ENCODE data around the gene SLC15A3.

SLC15A3 gene

DNA sequence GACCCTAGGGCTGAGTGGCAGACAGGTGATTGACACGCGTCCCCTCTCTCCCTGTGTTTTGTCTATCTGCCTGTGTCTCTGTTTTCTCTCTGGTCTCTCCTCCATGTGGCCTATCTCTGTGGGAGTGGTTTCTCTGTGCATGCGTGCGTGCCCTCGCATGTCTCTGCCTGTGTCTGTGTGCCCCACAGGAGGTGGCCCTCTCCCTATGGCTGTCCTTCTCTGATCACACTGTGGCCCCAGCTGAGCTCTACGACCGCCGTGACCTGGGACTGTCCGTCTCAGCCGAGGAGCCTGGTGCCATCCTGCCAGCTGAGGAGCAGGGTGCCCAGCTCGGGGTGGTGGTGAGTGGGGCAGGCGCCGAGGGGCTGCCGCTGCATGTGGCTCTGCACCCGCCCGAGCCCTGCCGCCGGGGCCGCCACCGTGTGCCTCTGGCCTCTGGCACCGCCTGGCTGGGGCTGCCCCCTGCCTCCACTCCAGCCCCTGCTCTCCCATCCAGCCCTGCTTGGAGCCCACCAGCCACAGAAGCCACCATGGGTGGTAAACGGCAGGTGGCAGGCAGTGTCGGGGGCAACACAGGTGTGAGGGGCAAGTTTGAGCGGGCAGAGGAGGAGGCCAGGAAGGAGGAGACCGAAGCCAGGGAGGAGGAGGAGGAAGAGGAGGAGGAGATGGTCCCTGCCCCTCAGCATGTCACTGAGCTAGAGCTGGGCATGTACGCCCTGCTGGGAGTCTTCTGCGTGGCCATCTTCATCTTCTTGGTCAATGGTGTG, 16.1 kb downstream of the SLC15A3 start:
- no peak for TF ChIP-seq TCF4 (CRISPR knock-in tag; IDR thresholded peaks at IDR 0.05; ENCODE audit: borderline replicate concordance)
- TF ChIP-seq GLIS3 (CRISPR knock-in tag; IDR thresholded peaks at IDR 0.05) = no peak
- TF ChIP-seq SNAI2 (CRISPR knock-in tag; IDR thresholded peaks at IDR 0.05) = no peak
- TF ChIP-seq CSDC2 (CRISPR knock-in tag; IDR thresholded peaks at IDR 0.05) = no peak
- no peak for TF ChIP-seq BACH2 (CRISPR knock-in tag; IDR thresholded peaks at IDR 0.05; ENCODE audit: borderline replicate concordance)
- TF ChIP-seq ZNF70 (CRISPR knock-in tag; IDR thresholded peaks at IDR 0.05) = no peak
- TF ChIP-seq ESRRG (CRISPR knock-in tag; IDR thresholded peaks at IDR 0.05) = no peak
- TF ChIP-seq, protein P1, sequence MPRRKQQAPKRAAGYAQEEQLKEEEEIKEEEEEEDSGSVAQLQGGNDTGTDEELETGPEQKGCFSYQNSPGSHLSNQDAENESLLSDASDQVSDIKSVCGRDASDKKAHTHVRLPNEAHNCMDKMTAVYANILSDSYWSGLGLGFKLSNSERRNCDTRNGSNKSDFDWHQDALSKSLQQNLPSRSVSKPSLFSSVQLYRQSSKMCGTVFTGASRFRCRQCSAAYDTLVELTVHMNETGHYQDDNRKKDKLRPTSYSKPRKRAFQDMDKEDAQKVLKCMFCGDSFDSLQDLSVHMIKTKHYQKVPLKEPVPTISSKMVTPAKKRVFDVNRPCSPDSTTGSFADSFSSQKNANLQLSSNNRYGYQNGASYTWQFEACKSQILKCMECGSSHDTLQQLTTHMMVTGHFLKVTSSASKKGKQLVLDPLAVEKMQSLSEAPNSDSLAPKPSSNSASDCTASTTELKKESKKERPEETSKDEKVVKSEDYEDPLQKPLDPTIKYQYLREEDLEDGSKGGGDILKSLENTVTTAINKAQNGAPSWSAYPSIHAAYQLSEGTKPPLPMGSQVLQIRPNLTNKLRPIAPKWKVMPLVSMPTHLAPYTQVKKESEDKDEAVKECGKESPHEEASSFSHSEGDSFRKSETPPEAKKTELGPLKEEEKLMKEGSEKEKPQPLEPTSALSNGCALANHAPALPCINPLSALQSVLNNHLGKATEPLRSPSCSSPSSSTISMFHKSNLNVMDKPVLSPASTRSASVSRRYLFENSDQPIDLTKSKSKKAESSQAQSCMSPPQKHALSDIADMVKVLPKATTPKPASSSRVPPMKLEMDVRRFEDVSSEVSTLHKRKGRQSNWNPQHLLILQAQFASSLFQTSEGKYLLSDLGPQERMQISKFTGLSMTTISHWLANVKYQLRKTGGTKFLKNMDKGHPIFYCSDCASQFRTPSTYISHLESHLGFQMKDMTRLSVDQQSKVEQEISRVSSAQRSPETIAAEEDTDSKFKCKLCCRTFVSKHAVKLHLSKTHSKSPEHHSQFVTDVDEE (CRISPR knock-in tag; IDR thresholded peaks at IDR 0.05) = no peak
- TF ChIP-seq, protein P2, sequence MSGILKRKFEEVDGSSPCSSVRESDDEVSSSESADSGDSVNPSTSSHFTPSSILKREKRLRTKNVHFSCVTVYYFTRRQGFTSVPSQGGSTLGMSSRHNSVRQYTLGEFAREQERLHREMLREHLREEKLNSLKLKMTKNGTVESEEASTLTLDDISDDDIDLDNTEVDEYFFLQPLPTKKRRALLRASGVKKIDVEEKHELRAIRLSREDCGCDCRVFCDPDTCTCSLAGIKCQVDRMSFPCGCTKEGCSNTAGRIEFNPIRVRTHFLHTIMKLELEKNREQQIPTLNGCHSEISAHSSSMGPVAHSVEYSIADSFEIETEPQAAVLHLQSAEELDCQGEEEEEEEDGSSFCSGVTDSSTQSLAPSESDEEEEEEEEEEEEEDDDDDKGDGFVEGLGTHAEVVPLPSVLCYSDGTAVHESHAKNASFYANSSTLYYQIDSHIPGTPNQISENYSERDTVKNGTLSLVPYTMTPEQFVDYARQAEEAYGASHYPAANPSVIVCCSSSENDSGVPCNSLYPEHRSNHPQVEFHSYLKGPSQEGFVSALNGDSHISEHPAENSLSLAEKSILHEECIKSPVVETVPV (CRISPR knock-in tag; IDR thresholded peaks at IDR 0.05) = no peak
- no peak for TF ChIP-seq ZFP3 (CRISPR knock-in tag; IDR thresholded peaks at IDR 0.05)
- no peak for TF ChIP-seq TOX (CRISPR knock-in tag; IDR thresholded peaks at IDR 0.05; ENCODE audit: borderline replicate concordance)
- no peak for ATAC-seq

DNA sequence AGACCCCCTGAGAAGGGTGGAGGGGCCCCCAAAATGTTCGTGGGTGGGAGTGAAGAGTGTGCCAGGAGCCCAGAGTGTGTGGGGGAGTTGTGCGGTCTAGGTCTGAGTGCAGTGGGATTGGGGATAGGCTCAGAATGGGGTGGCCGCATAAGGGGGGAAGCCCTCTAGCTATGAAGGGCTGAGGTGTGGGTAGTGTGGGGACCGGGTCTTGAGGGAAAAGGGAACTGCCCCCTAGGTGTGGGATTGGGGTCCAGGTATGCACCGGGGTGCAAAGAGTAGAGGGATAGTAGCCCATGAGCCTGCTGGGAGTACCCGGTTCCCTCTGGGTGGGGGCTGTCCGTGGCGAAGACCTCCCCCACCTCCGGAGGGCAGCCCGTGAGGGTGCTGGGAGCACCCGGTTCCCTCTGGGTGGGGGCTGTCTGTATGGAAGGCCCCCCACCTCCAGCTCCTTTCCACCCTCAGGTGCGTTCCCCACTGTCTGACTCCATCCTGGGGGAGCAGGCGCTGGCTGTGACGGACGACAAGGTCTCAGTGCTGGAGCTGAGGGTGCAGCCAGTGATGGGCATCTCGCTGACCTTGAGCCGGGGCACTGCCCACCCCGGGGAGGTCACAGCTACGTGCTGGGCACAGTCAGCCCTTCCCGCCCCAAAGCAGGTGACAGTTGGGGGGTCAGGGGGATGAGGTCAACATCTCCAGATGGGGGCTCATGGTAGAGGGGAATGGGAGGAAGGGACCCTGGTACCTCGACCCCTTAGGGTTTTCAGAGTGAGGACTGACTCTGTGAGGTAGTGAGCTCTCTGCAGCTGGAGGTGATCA, 17.0 kb downstream of the SLC15A3 start:
- ATAC-seq = no peak
- TF ChIP-seq ZFP30 (CRISPR knock-in tag; IDR thresholded peaks at IDR 0.05) (no peak), ZC3H10 (CRISPR knock-in tag; IDR thresholded peaks at IDR 0.05) (no peak), RARB (CRISPR knock-in tag; IDR thresholded peaks at IDR 0.05) (no peak), ZNF8 (CRISPR knock-in tag; IDR thresholded peaks at IDR 0.05) (no peak), ZFP3 (CRISPR knock-in tag; IDR thresholded peaks at IDR 0.05) (no peak), ZNF70 (CRISPR knock-in tag; IDR thresholded peaks at IDR 0.05) (no peak), SNAI2 (CRISPR knock-in tag; IDR thresholded peaks at IDR 0.05) (no peak)
- TF ChIP-seq, protein P2 (CRISPR knock-in tag; IDR thresholded peaks at IDR 0.05) = no peak
- TF ChIP-seq, protein P1 (CRISPR knock-in tag; IDR thresholded peaks at IDR 0.05) = no peak
- TF ChIP-seq, protein P3, sequence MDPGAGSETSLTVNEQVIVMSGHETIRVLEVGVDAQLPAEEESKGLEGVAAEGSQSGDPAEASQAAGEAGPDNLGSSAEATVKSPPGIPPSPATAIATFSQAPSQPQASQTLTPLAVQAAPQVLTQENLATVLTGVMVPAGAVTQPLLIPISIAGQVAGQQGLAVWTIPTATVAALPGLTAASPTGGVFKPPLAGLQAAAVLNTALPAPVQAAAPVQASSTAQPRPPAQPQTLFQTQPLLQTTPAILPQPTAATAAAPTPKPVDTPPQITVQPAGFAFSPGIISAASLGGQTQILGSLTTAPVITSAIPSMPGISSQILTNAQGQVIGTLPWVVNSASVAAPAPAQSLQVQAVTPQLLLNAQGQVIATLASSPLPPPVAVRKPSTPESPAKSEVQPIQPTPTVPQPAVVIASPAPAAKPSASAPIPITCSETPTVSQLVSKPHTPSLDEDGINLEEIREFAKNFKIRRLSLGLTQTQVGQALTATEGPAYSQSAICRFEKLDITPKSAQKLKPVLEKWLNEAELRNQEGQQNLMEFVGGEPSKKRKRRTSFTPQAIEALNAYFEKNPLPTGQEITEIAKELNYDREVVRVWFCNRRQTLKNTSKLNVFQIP (CRISPR knock-in tag; IDR thresholded peaks at IDR 0.05; ENCODE audit: borderline replicate concordance, low read depth) = no peak
